Astrocyte (in vitro differentiated cells and primary cell): ENCODE results near the gene BCL3. TPM values are rescaled to one million over a fixed set of nuclear protein-coding genes. Genes with fewer than 3 reads are reported as not detected.

Experiments
- DNase-seq: peaks from one replicate; pipeline ENCODE4 v3.0.0-alpha.2; 2010; ENCODE audit warnings: low read depth
- FAIRE-seq: peaks from 2 replicates; lab custom pipeline; 2011; peaks lifted over from hg19 to GRCh38; lab: Jason Lieb, UNC
- H2AFZ ChIP-seq: 2 replicates; pipeline ENCODE4 v1.6.0; 2012; ENCODE audit warnings: low read depth, low read length, inconsistent platforms
- H3K27ac ChIP-seq: 2 replicates; pipeline ENCODE4 v1.5.1; 2011; ENCODE audit warnings: low read depth, low read length, inconsistent platforms
- H3K27me3 ChIP-seq: 2 replicates; pipeline ENCODE4 v1.6.0; 2011; ENCODE audit warnings: low read length, inconsistent platforms; ENCODE audit not compliant: insufficient read depth
- H3K36me3 ChIP-seq: 2 replicates; pipeline ENCODE4 v1.5.1; 2011; ENCODE audit warnings: low read length, inconsistent platforms; ENCODE audit not compliant: insufficient read depth
- H3K4me1 ChIP-seq: 2 replicates; pipeline ENCODE4 v1.5.1; 2011; ENCODE audit warnings: low read length, inconsistent platforms; ENCODE audit not compliant: insufficient read depth
- H3K4me2 ChIP-seq: 2 replicates; pipeline ENCODE4 v1.6.0; 2012; ENCODE audit warnings: low read length, inconsistent platforms
- H3K4me3 ChIP-seq: 2 replicates; pipeline ENCODE4 v1.5.1; 2011; ENCODE audit warnings: low read depth, mild to moderate bottlenecking, low read length, inconsistent platforms; ENCODE audit not compliant: insufficient read depth
- H3K79me2 ChIP-seq: 2 replicates; pipeline ENCODE4 v1.6.0; 2012; ENCODE audit warnings: mild to moderate bottlenecking, low read length, inconsistent platforms; ENCODE audit not compliant: insufficient read depth
- H3K9ac ChIP-seq: 2 replicates; pipeline ENCODE4 v1.6.0; 2012; ENCODE audit warnings: mild to moderate bottlenecking, low read length, inconsistent platforms
- H3K9me3 ChIP-seq: 2 replicates; pipeline ENCODE4 v1.5.1; 2012; ENCODE audit warnings: low read depth, mild to moderate bottlenecking, low read length, inconsistent platforms; ENCODE audit not compliant: insufficient read depth
- H4K20me1 ChIP-seq: 2 replicates; pipeline ENCODE4 v1.6.0; 2012; ENCODE audit warnings: low read length, inconsistent platforms; ENCODE audit not compliant: insufficient read depth
- H3K27ac Mint-ChIP-seq: one replicate; pipeline ENCODE4 v1.8.0; 2021; ENCODE audit warnings: mild to moderate bottlenecking, mixed read lengths; ENCODE audit not compliant: unreplicated experiment
- H3K27me3 Mint-ChIP-seq: one replicate; pipeline ENCODE4 v1.8.0; 2021; ENCODE audit warnings: low read depth, mixed read lengths; ENCODE audit not compliant: unreplicated experiment
- H3K36me3 Mint-ChIP-seq: one replicate; pipeline ENCODE4 v1.8.0; 2021; ENCODE audit warnings: low read depth, mixed read lengths; ENCODE audit not compliant: unreplicated experiment
- H3K4me1 Mint-ChIP-seq: one replicate; pipeline ENCODE4 v1.8.0; 2021; ENCODE audit warnings: low read depth, mixed read lengths; ENCODE audit not compliant: unreplicated experiment
- H3K4me3 Mint-ChIP-seq: one replicate; pipeline ENCODE4 v1.8.0; 2021; ENCODE audit warnings: mild to moderate bottlenecking, moderate library complexity, mixed read lengths; ENCODE audit not compliant: unreplicated experiment
- H3K9me3 Mint-ChIP-seq: one replicate; pipeline ENCODE4 v1.8.0; 2021; ENCODE audit warnings: mild to moderate bottlenecking, mixed read lengths; ENCODE audit not compliant: unreplicated experiment
- CTCF ChIP-seq: IDR thresholded peaks from 2 replicates; pipeline ENCODE4 v1.5.1; 2011; ENCODE audit warnings: low read depth, mild to moderate bottlenecking, inconsistent platforms, low read length, moderate library complexity; ENCODE audit not compliant: insufficient read depth
- EZH2 ChIP-seq: IDR thresholded peaks from 2 replicates; pipeline ENCODE4 v1.6.1; 2012; ENCODE audit warnings: mild to moderate bottlenecking, low read length, inconsistent platforms; ENCODE audit not compliant: insufficient read depth
- total RNA-seq: library from RNA; stranded (reverse); gene quantifications from 2 replicates; pipeline ENCODE4 v1.2.1, GENCODE V29; 2021

Gene BCL3
- total RNA-seq, 1 donor from 2014 or later: 17.3 TPM

- peaks cover 3% of the 10 kb centered on the region for H3K9me3 ChIP-seq
- Mint-ChIP-seq H3K27me3 (peaks cover 2% of the 10 kb centered on the region), H3K36me3 (peaks cover 3% of the 10 kb centered on the region), H3K27ac (no peak overlapping the region), H3K9me3 (peaks cover 6% of the 10 kb centered on the region), H3K4me3 (no peak overlapping the region), H3K4me1 (no peaks in the 10 kb centered on the region)
- DNase-seq (no peak), FAIRE-seq (no peak)
- no peaks in the 10 kb centered on the region for H4K20me1 ChIP-seq
- no peak overlapping the region for H3K4me3 ChIP-seq
- no peak overlapping the region for H3K27ac ChIP-seq
- no peak overlapping the region for H2AFZ ChIP-seq
- H3K4me1 ChIP-seq: no peaks in the 10 kb centered on the region
- no peak for TF ChIP-seq EZH2
- TF ChIP-seq CTCF: no peak
- no peaks in the 10 kb centered on the region for H3K36me3 ChIP-seq
- no peaks in the 10 kb centered on the region for H3K79me2 ChIP-seq
- H3K4me2 ChIP-seq: no peak overlapping the region
- no peaks in the 10 kb centered on the region for H3K27me3 ChIP-seq
- no peak overlapping the region for H3K9ac ChIP-seq
Measured at GRCh38 chr19:44710483-44710882, 38.0 kb upstream of the BCL3 start.

DNA sequence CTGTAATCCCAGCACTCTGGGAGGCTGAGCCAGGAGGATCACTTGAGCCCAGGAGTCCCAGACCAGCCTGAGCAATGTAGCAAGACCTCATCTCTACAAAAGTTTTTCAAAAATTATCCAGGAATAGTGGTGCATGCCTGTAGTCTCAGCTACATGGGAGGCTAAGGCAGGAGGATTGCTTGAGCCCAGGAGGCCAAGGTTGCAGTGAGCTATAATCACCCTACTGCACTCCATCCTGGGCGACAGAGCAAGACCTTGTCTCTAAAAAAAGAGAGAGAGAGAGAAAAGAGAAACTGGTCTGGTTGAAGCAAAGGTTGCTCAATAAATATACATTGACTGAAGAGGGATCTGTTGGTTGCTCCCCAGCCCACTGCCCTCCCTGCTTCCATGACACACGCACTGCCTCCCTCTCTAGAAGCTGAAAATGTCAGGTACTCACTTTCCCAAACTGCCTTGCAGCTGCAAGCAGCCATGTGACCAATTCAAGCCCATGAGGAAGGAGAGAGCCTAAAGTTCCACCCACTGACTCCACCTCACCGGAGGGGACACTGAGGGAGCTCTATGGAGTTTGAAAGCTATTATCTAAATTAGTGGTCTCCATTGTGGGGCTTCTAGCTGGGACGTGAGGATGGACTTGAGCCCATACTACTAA lies 35.5 kb upstream of the BCL3 start:
- Histone ChIP-seq H4K20me1 (no peaks in the 10 kb centered on the region), H3K79me2 (no peaks in the 10 kb centered on the region), H3K27me3 (no peaks in the 10 kb centered on the region), H3K27ac (no peak overlapping the region), H3K4me1 (no peaks in the 10 kb centered on the region), H3K4me3 (no peak overlapping the region), H3K9me3 (peaks cover 3% of the 10 kb centered on the region), H3K4me2 (no peak overlapping the region), H3K9ac (no peak overlapping the region), H3K36me3 (no peaks in the 10 kb centered on the region), H2AFZ (no peak overlapping the region)
- no peak overlapping the region for H3K4me3 Mint-ChIP-seq
- H3K27me3 Mint-ChIP-seq: peaks cover 2% of the 10 kb centered on the region
- H3K36me3 Mint-ChIP-seq: peaks cover 3% of the 10 kb centered on the region
- TF ChIP-seq CTCF (no peak), EZH2 (no peak)
- H3K9me3 Mint-ChIP-seq: peaks cover 6% of the 10 kb centered on the region
- H3K27ac Mint-ChIP-seq: no peak overlapping the region
- FAIRE-seq (no peak), DNase-seq (no peak)
- peaks cover under 1% of the 10 kb centered on the region for H3K4me1 Mint-ChIP-seq

- Histone ChIP-seq H3K79me2 (no peaks in the 10 kb centered on the region), H3K9ac (no peak overlapping the region), H3K27ac (no peak overlapping the region), H3K36me3 (no peaks in the 10 kb centered on the region), H3K9me3 (peaks cover 3% of the 10 kb centered on the region), H3K4me1 (peaks cover 15% of the 10 kb centered on the region), H3K27me3 (no peaks in the 10 kb centered on the region), H4K20me1 (no peaks in the 10 kb centered on the region), H2AFZ (no peak overlapping the region), H3K4me3 (no peak overlapping the region), H3K4me2 (no peak overlapping the region)
- H3K9me3 Mint-ChIP-seq: peaks cover 6% of the 10 kb centered on the region
- peaks cover 3% of the 10 kb centered on the region for H3K36me3 Mint-ChIP-seq
- FAIRE-seq: no peak
- DNase-seq: no peak
- TF ChIP-seq CTCF: no peak
- no peak for TF ChIP-seq EZH2
- no peak overlapping the region for H3K4me3 Mint-ChIP-seq
- peaks cover 6% of the 10 kb centered on the region for H3K4me1 Mint-ChIP-seq
- H3K27ac Mint-ChIP-seq: no peak overlapping the region
- H3K27me3 Mint-ChIP-seq: peaks cover 2% of the 10 kb centered on the region
Measured at GRCh38 chr19:44714597-44715169, 33.8 kb upstream of the BCL3 start.
